HG03060 (cell line): ENCODE data around the gene YBEY.

ENCODE experiments used
- ATAC-seq: cut with Tn5 transposase; IDR thresholded peaks from one replicate; pipeline ENCODE4 v1.9.1; 2021; ENCODE audit warnings: low read depth, moderate number of reproducible peaks; ENCODE audit not compliant: unreplicated experiment

Gene YBEY

DNA sequence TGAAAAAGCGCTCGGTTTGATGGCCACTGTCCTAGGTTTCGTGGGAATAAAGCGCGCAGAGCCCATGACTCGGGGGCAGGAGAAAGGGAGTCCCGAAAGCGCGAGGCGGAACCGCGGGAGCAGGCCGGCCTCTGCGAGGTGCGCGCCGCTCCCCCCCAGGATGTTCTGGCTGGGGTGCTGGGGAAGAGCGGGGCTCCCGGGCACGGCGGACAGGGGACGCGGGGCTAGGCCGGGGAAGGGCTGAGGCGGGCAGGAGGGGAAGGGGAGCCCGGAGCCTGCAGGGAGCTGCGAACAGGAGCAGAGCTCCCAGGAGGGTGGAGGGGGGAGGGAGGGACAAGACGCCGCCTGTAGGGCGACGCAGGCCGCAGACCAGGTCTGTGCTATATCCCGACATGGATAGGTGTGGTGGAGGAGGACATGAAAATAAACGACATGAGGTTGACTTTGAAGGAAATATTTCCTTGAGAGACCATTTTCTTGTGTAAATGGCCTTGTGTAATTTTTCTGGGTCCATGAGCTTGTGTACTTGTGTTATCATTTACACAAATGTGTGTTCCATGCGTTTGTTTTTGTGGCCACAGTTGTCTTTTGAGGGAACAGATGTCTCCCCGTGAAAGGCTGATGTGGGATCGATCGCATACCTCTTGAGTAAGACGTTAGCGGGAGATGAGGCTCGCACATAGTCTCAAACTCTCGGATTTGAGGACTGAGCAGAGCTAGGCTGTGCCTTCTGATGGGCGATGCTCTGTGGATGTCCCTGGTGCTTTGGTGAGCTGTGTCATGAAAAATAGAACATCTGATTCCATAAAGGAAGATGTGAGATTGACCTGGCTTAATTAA is 39.2 kb downstream of the YBEY start:
- no peak for ATAC-seq

DNA sequence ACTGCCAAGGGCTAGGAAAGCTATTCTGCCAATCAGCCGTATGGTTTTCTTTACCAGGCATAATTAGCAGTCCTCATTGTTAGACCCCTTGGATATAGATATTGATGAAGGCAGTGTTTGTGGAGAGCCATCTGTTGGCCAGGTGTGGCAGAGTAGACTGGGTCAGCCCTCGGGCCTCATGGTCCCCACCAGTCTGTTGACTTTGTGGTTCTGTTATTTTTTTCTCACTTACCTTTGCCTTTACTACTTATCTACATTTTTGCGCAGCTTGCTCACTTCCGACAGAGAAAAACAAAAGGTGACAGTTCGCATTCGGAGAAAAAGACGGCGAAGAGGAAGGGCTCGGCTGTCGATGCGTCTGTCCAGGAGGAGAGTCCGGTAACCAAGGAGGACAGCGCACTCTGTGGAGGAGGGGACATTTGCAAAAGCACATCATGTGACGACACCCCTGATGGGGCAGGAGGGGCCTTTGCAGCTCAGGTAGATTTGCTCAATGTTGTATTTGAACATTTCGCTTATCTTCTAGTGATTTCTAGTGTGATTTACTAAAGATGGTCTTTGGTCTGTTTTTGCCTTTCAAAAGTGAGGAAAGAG is 40.1 kb downstream of the YBEY start:
- ATAC-seq, result no peak

DNA sequence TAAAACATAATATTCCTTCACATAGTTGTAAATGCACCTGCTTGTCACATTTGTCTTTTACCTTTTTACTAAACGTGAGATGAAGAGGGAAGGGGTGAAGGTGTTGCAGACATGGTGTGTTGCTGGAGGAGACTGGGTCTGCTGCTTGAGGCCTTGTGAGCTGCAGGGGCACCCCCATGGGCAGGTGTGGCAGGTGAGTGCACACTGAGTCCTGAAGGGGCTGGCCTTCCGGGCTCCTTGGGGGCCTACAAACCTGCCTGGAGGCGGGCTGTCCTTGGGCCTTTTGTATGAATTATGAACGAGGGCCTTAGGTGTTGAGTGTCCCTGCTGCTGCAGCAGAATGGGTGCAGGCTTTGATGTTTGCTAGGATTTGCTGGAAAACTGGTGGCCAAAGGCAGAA is 41.6 kb downstream of the YBEY start:
- no peak for ATAC-seq

DNA sequence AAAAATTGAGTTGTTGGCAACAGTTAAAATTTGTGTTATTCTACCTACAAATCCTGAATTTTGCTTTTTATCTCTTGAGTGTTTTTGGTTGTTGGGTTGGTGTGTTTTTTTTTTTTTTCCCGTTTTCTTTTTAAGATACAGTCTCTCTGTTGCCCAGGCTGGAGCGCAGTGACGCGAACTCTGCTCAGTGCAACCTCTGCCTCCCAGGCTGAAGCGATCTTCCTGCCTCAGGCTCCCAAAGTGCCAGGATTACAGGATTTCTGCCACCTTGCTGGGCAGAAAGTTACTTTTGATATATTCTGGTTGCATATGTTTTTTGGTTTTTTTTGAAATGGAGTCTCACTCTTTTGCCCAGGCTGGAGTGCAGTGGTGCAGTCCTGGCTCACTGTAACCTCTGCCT is 42.0 kb downstream of the YBEY start:
- no peak for ATAC-seq

DNA sequence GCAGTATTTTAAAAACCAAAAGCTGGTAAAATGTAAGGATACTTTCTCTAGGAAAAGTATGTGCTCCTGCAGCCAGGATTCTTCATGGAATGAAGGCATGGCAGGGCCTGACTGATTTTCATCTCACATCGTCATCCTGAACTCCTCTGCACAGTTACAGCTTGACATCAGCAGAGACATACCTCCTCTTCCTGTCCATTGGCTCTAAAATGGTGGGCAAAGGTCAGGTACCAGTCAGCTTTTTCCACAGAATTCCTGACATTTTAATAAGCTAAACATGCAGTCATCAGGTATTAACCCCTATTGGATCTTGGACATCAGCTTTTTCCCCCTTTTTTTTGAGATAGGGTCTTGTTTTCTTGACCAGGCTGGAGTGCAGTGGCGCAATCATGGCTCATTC is 43.7 kb downstream of the YBEY start:
- ATAC-seq, result no peak

DNA sequence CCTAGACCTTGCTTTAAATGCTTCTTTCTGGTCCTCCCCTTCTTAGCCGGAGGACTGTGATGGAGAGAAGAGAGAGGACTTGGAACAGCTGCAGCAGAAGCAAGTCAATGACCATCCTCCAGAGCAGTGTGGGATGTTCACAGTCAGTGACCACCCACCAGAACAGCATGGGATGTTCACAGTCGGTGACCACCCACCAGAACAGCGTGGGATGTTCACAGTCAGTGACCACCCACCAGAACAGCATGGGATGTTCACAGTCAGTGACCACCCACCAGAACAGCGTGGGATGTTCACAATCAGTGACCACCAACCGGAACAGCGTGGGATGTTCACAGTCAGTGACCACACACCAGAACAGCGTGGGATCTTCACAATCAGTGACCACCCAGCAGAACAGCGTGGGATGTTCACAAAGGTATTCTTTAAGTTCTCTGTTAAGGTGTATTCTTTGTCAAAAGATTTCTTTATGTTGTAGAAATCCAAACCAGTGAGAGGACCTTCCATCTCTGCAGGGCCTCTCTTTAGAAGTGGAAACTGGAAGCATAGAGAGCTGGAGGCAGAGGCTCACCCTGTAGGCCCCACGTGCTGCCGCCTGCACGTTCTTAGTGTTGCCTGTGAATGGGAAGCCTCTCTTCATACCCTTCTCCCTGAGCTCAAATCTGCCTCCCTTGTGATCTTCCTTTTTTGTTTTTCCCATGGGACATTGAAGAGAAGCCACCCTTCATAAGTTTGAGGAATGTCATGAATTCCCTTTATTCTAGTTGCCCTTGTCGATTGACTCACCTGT is 48.4 kb downstream of the YBEY start:
- ATAC-seq, result no peak

DNA sequence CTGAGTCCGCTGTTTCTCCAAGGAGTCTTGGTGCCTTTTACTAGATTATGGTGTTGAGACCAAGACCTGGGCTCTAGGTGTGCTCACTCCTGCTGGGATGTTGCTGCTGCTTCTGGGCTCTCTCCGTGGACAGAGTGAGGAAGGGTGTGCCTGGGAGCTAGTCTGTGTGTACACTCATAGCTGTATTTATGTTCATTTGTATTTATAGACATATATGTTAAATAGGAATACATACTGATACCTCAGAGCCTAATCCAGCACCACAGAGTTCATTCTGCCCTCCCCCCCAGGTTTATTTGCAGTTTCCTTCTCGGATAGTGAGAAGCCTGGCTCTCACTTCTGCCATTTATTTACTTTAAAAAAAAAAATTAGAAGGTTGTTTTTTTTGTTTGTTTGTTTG is 50.5 kb downstream of the YBEY start:
- ATAC-seq, result no peak

DNA sequence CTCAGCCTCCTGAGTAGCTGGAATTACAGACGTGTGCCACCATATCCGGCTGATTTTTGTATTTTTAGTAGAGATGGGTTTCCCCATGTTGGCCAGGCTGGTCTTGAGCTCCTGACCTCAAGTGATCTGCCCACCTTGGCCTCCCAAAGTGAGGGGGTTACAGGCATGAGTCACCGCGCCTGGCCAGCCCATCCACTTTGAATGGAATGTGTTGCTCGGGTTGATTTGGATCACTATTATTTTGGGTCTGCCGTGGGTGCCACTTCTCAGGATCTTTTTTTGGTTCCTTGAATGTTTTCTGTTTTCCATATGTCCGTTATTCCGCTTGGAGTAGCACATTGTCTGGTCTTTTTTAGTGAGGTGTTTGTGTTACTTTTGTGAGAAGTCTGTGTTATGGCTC is 54.9 kb downstream of the YBEY start:
- no peak for ATAC-seq

DNA sequence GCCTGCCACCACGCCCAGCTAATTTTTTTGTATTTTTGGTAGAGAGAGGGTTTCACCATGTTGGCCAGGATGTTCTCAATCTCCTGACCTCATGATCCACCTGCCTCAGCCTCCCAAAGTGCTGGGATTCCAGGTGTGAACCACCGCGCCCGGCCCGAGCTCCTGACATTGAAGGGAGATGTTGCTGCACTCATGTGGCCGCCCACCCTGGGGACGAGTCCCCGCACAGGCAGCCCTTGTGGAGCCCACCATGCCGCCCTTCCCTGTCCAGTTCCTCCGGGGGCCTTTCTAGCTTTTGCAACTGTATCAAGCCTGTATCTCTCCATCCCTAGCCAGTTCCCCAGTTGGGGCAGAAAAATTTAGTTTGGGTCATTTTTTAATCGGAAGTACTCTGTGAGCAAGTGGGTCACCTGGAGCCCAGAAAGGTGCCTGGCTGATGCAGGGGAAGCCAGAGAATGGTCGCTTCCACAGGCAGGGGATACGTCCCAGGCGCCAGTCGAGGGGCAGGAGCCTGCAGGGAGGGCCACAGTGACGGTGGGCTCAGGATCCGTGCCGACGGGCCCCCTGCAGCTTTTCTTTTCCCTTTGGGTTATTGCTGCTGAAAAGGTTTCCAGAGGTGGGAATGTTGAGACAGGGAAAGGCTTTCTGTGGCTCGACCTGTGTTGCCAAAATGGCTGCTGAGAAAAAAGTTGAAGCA is 58.2 kb downstream of the YBEY start:
- no peak for ATAC-seq

DNA sequence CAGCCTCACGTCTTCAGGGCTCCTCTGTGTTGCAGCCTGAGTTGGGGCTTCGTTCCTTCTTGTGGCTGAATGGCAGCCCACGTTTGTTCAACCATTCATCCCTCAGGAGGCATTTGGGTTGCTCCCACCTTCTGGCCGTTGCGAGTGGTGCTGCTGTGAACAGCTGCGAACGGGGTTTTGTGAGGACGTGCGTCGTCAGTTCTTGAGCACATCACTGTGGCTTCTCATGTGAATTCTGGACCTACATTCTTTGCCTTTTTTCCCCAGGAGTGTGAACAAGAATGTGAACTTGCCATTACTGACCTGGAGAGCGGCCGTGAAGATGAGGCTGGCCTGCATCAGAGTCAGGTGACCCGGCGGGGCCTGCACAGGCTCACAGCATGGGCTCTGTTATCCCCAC is 59.7 kb downstream of the YBEY start:
- no peak for ATAC-seq

DNA sequence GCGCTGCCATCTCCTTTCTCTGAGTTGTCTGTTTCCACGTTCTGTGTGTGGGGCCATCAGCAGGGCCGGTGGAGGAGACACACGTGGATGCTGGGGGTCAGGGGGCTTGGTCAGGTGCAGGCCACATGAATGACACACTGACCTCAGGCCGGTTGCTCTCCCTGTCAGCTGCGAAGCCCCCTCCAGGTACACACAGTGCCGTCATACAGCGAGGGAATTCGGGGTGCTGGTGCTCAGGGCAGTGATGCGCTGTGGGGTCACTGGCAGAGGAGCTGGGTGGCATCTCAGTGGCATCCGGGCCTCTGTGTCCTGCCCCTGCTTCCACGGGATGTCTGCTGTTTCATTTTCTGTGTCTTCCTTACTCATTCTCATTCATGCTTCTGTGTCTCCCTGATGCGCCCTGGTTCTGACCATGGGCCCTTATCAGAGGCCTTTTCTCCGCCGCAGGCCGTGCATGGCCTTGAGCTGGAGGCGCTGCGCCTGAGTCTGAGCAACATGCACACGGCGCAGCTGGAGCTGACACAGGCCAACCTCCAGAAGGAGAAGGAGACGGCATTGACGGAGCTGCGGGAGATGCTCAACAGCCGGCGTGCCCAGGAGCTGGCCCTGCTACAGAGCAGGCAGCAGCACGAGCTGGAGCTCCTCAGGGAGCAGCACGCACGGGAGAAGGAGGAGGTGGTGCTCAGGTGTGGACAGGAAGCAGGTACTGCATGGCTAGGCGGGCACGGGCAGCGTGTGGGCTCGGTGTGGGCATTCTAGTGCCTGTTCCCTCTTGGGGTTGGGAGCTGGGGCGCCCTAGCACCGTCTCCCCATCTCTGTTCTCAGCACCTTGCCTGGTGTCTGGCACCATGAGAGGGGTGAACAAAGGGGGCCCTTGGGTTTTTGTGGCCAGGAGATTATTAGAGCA is 60.4 kb downstream of the YBEY start:
- ATAC-seq, result no peak

DNA sequence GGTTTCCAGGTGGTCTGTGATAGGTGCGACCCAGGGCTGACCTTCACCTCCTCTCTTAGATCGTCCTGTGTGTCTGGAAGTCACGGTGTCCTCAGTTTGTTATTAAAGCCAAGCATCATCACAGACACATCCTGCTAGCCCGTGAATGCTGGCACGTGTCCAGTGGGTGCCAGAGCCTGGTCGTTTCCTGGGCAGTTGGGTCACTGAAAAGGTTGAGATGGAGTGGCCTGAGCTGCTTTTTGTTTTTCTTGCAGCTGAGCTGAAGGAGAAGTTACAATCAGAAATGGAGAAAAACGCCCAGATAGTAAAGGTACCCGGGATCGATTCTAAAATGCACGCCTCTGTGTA is 61.0 kb downstream of the YBEY start:
- ATAC-seq, result no peak
